HepG2 (cell line): Measurements from ENCODE around the gene IL1RL2. TPM values are rescaled to one million over a fixed set of nuclear protein-coding genes. Genes with fewer than 3 reads are reported as not detected.
A peak's percentile ranks its signal among the peaks of the same experiment; 100 is the strongest.

ENCODE experiments used
- ATF3 ChIP-seq: sonication (generic); formaldehyde crosslinking; IDR thresholded peaks from 2 replicates; pipeline ENCODE4 v1.4.0; 2020; ENCODE audit warnings: missing genetic modification reagents
- ATF7 ChIP-seq, 2 experiments: fragments of 450-650 bp in 1 of 2; sonication (generic) in 1 of 2; formaldehyde crosslinking in 1 of 2; IDR thresholded peaks; 2 replicates each; pipeline versions ENCODE4 v1.4.0 to v1.6.1; 2016 to 2020; ENCODE audit warnings: antibody characterized with exemption in 1 of 2, mild to moderate bottlenecking in 1 of 2, missing genetic modification reagents in 1 of 2
- CEBPB ChIP-seq: IDR thresholded peaks from 2 replicates; pipeline ENCODE4 v1.6.1; 2011; ENCODE audit warnings: low read depth, low read length, improper control_type of control experiment, borderline replicate concordance
- DMTF1 ChIP-seq: sonication (generic); formaldehyde crosslinking; IDR thresholded peaks from 2 replicates; pipeline ENCODE4 v1.4.0; 2020; ENCODE audit warnings: mild to moderate bottlenecking, missing genetic modification reagents
- E2F1 ChIP-seq: sonication (generic); formaldehyde crosslinking; IDR thresholded peaks from 2 replicates; pipeline ENCODE4 v1.5.0; 2020; ENCODE audit warnings: missing genetic modification reagents
- FOSL2 ChIP-seq: sonication (generic); formaldehyde crosslinking; IDR thresholded peaks from 2 replicates; pipeline ENCODE4 v1.4.0; 2020; ENCODE audit warnings: missing genetic modification reagents
- FOXA3 ChIP-seq: IDR thresholded peaks from 2 replicates; pipeline ENCODE4 v1.6.1; 2016; ENCODE audit warnings: missing genetic modification reagents, missing compliant biosample characterization
- GFI1 ChIP-seq: sonication (generic); formaldehyde crosslinking; IDR thresholded peaks from 2 replicates; pipeline ENCODE4 v1.5.0; 2020; ENCODE audit warnings: missing genetic modification reagents, mild to moderate bottlenecking, borderline replicate concordance
- GMEB1 ChIP-seq: sonication (generic); formaldehyde crosslinking; IDR thresholded peaks from 2 replicates; pipeline ENCODE4 v1.5.1; 2020; ENCODE audit warnings: missing genetic modification reagents, mild to moderate bottlenecking, borderline replicate concordance
- HMG20A ChIP-seq: IDR thresholded peaks from 2 replicates; pipeline ENCODE4 v1.6.1; 2016; ENCODE audit warnings: borderline replicate concordance
- HOXA3 ChIP-seq: sonication (generic); formaldehyde crosslinking; IDR thresholded peaks from 2 replicates; pipeline ENCODE4 v1.5.0; 2020; ENCODE audit warnings: missing genetic modification reagents
- KLF16 ChIP-seq, 2 experiments: sonication (generic) in 1 of 2; formaldehyde crosslinking in 1 of 2; IDR thresholded peaks; 2 replicates each; pipeline versions ENCODE4 v1.6.1 to v1.8.0; 2016 to 2023; ENCODE audit warnings: missing genetic modification reagents in 2 of 2, missing compliant biosample characterization in 1 of 2
- NR2F6 ChIP-seq, 2 experiments: IDR thresholded peaks; 2 replicates each; pipeline ENCODE4 v1.6.1; 2016; ENCODE audit warnings: antibody characterized with exemption in 1 of 2, mild to moderate bottlenecking in 1 of 2
- NRL ChIP-seq: sonication (generic); formaldehyde crosslinking; IDR thresholded peaks from 2 replicates; pipeline ENCODE4 v1.5.0; 2020; ENCODE audit warnings: missing genetic modification reagents, mild to moderate bottlenecking, moderate library complexity, borderline replicate concordance
- PITX1 ChIP-seq: sonication (generic); formaldehyde crosslinking; IDR thresholded peaks from 2 replicates; pipeline ENCODE4 v1.5.1; 2020; ENCODE audit warnings: mild to moderate bottlenecking, missing genetic modification reagents
- TARDBP ChIP-seq: sonication (generic); formaldehyde crosslinking; IDR thresholded peaks from 2 replicates; pipeline ENCODE4 v1.8.0; 2022; ENCODE audit warnings: mild to moderate bottlenecking, missing genetic modification reagents
- ZBTB25 ChIP-seq: IDR thresholded peaks from 2 replicates; pipeline ENCODE4 v1.6.1; 2018; ENCODE audit warnings: missing genetic modification reagents
- ZNF446 ChIP-seq: sonication (generic); formaldehyde crosslinking; IDR thresholded peaks from 2 replicates; pipeline ENCODE4 v1.5.0; 2020; ENCODE audit warnings: mild to moderate bottlenecking, missing genetic modification reagents
- ZNF670 ChIP-seq: sonication (generic); formaldehyde crosslinking; IDR thresholded peaks from 2 replicates; pipeline ENCODE4 v1.8.0; 2022; ENCODE audit warnings: mild to moderate bottlenecking, missing genetic modification reagents, borderline replicate concordance
- ZNF816 ChIP-seq: sonication (generic); formaldehyde crosslinking; IDR thresholded peaks from 2 replicates; pipeline ENCODE4 v1.8.0; 2022; ENCODE audit warnings: missing genetic modification reagents, mild to moderate bottlenecking, borderline replicate concordance
- ZNF878 ChIP-seq: sonication (generic); formaldehyde crosslinking; IDR thresholded peaks from 2 replicates; pipeline ENCODE4 v1.8.1; 2023; ENCODE audit warnings: mild to moderate bottlenecking, missing genetic modification reagents, moderate library complexity
- polyA plus RNA-seq, 8 experiments: library from polyadenylated mRNA; depleted of rRNA in 3 of 8; stranded (reverse) in 7 of 8; unstranded in 1 of 8; fragments of >200 nt; fragmentation: Illumina TruSeq in 4 of 8; extraction: Trizol in 4 of 8; gene quantifications; 2 replicates each; pipeline versions ENCODE4 v1.2.1 to v1.2.3, GENCODE V29; 2011 to 2016; ENCODE audit warnings: low read depth in 4 of 8, missing spikeins in 1 of 8, mixed read lengths in 1 of 8; ENCODE audit not compliant: insufficient read depth in 1 of 8
- total RNA-seq, 5 experiments: library from RNA; depleted of rRNA; stranded (reverse); fragments of >200 nt; fragmentation: Illumina TruSeq; extraction: Trizol; gene quantifications; 2 replicates each; pipeline ENCODE4 v1.2.3, GENCODE V29; 2016; ENCODE audit warnings: low read depth in 1 of 5

Gene IL1RL2
- total and polyA plus RNA-seq, 2 of the 13 experiments (the other 11 are each of a cell fraction or from before 2014, with no cell fraction given), result 0.03 TPM; not detected in 1

- TF ChIP-seq GMEB1 (CRISPR knock-in tag) (0 out of 2 replicates have a peak, but pooled peaks have one; percentile 28), ZBTB25 (CRISPR knock-in tag) (0 out of 2 replicates have a peak, but pooled peaks have one; percentile 52), KLF16 (CRISPR knock-in tag; IDR thresholded peaks at IDR 0.05) (0 out of 4 replicates have a peak, but pooled peaks of 1 of the 2 experiments have one; percentile 16), HMG20A (CRISPR knock-in tag) (peak; percentile 73; the same call in 1 of the 2 replicates), FOSL2 (CRISPR knock-in tag) (0 out of 2 replicates have a peak, but pooled peaks have one; percentile 14), DMTF1 (CRISPR knock-in tag) (no peak), PITX1 (CRISPR knock-in tag) (0 out of 2 replicates have a peak, but pooled peaks have one; percentile 19), ATF7 (IDR thresholded peaks at IDR 0.05) (peak; percentile 72; the same call in 1 of the 2 replicates), ATF7 (CRISPR knock-in tag; IDR thresholded peaks at IDR 0.05) (no peak), ZNF670 (CRISPR knock-in tag) (peak; percentile 55; the same call in 1 of the 2 replicates), E2F1 (CRISPR knock-in tag) (0 out of 2 replicates have a peak, but pooled peaks have one; percentile 26), FOXA3 (peak; percentile 83), HOXA3 (CRISPR knock-in tag) (peak; percentile 12; the same call in 1 of the 2 replicates), ZNF446 (CRISPR knock-in tag) (peak; percentile 51; the same call in 1 of the 2 replicates), TARDBP (CRISPR knock-in tag) (peak; percentile 28; the same call in 1 of the 2 replicates), NRL (CRISPR knock-in tag) (no peak), ATF3 (CRISPR knock-in tag) (0 out of 2 replicates have a peak, but pooled peaks have one; percentile 36), CEBPB (peak; percentile 87; the same call in 1 of the 2 replicates), ZNF816 (CRISPR knock-in tag) (0 out of 2 replicates have a peak, but pooled peaks have one; percentile 66), ZNF878 (CRISPR knock-in tag) (0 out of 2 replicates have a peak, but pooled peaks have one; percentile 52), NR2F6 (IDR thresholded peaks at IDR 0.05) (0 out of 2 replicates have a peak, but pooled peaks have one; percentile 38), NR2F6 (CRISPR knock-in tag; IDR thresholded peaks at IDR 0.05) (peak; percentile 83), GFI1 (CRISPR knock-in tag) (peak; percentile 47; the same call in 1 of the 2 replicates)
Measured at GRCh38 chr2:102166189-102166845, 20.5 kb upstream of the IL1RL2 start (continued).
